ENCODE data around the gene SCNN1B.
"Not testable (repeated sequence)": the region's sequence is repeated elsewhere in the genome, so short reads cannot be mapped to it uniquely, and the experiment has no call there.

SCNN1B gene

GRCh38 chr16:23355106-23355670 lies 53.1 kb downstream of the SCNN1B start:
- no peak for DNase-seq (ENCODE audit: low read depth in 2 of 2)

- no peak for DNase-seq (ENCODE audit: low read depth in 2 of 2)
Measured at GRCh38 chr16:23356941-23357340, 54.8 kb downstream of the SCNN1B start.

- no peak for DNase-seq (ENCODE audit: low read depth in 2 of 2)
Measured at GRCh38 chr16:23357761-23358290, 55.7 kb downstream of the SCNN1B start.

- no peak for DNase-seq (ENCODE audit: low read depth in 2 of 2)
Measured at GRCh38 chr16:23359092-23359760, 57.1 kb downstream of the SCNN1B start.

GRCh38 chr16:23362460-23363317 lies 60.6 kb downstream of the SCNN1B start:
- DNase-seq (ENCODE audit: low read depth in 2 of 2) = no peak

GRCh38 chr16:23365602-23366240 lies 63.6 kb downstream of the SCNN1B start:
- no peak for DNase-seq (ENCODE audit: low read depth in 2 of 2)

- DNase-seq (ENCODE audit: low read depth in 2 of 2) = not testable (repeated sequence)
Measured at GRCh38 chr16:23366341-23366740, 64.2 kb downstream of the SCNN1B start.

- no peak for DNase-seq (ENCODE audit: low read depth in 2 of 2)
Measured at GRCh38 chr16:23367564-23367963, 65.5 kb downstream of the SCNN1B start.

- no peak for DNase-seq (ENCODE audit: low read depth in 2 of 2)
Measured at GRCh38 chr16:23367988-23368387, 65.9 kb downstream of the SCNN1B start.

GRCh38 chr16:23368469-23368868 lies 66.4 kb downstream of the SCNN1B start:
- no peak for DNase-seq (ENCODE audit: low read depth in 2 of 2)

GRCh38 chr16:23369416-23369815 lies 67.3 kb downstream of the SCNN1B start:
- DNase-seq (ENCODE audit: low read depth in 2 of 2) = no peak

- no peak for DNase-seq (ENCODE audit: low read depth in 2 of 2)
Measured at GRCh38 chr16:23371368-23371767, 69.3 kb downstream of the SCNN1B start.

- no peak for DNase-seq (ENCODE audit: low read depth in 2 of 2)
Measured at GRCh38 chr16:23373436-23374219, 71.5 kb downstream of the SCNN1B start.

GRCh38 chr16:23374721-23375510 lies 72.8 kb downstream of the SCNN1B start:
- DNase-seq (ENCODE audit: low read depth in 2 of 2) = no peak

- no peak for DNase-seq (ENCODE audit: low read depth in 2 of 2)
Measured at GRCh38 chr16:23375643-23376042, 73.5 kb downstream of the SCNN1B start.

- DNase-seq (ENCODE audit: low read depth in 2 of 2) = no peak
Measured at GRCh38 chr16:23377071-23377931, 75.2 kb downstream of the SCNN1B start.

- no peak for DNase-seq (ENCODE audit: low read depth in 2 of 2)
Measured at GRCh38 chr16:23378256-23378655, 76.2 kb downstream of the SCNN1B start.

GRCh38 chr16:23378921-23379320 lies 76.8 kb downstream of the SCNN1B start:
- DNase-seq (ENCODE audit: low read depth in 2 of 2) = no peak

- no peak for DNase-seq (ENCODE audit: low read depth in 2 of 2)
Measured at GRCh38 chr16:23379707-23380106, 77.6 kb downstream of the SCNN1B start.
